Upper lobe of left lung (tissue), 4 donors: ENCODE results near the gene SLC6A3.

ENCODE experiments used
- CTCF ChIP-seq, 6 experiments: fragments of 450-650 bp in 4 of 6; fragments of 200-600 bp in 2 of 6; sonication (generic) in 2 of 6; IDR thresholded peaks; one replicate each; pipeline ENCODE4 v1.5.1; 2016 to 2019; ENCODE audit warnings: antibody characterized with exemption in 6 of 6
- POLR2A ChIP-seq, 4 donors: fragments of 450-650 bp; IDR thresholded peaks; one replicate each; pipeline ENCODE4 v1.5.1; 2016 to 2017; ENCODE audit warnings: antibody characterized with exemption in 4 of 4, mild to moderate bottlenecking in 2 of 4
- POLR2AphosphoS5 ChIP-seq, 2 donors: sonication (generic); formaldehyde crosslinking; IDR thresholded peaks; one replicate each; pipeline ENCODE4 v1.5.1; 2017; ENCODE audit warnings: antibody characterized with exemption in 2 of 2

DNA sequence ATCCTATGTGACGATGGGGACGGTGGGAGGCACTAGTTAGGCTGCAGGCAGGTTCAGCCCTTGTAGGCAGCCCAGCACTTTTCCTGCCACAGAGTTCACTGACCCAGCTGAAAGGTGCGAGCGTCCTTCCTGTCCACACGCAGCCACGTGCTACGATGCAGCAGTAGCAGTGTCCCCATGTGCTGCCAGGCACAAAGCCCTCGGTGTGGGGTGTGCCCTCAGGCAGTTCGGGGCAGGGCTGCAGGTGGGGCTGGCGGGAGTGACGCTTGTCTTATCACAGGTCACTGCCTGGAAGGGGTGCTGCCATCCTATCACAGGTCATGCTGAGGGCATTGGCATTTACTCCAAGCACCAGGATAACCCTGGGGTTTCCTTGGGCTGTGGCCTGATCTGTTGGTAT is 53.5 kb downstream of the SLC6A3 start:
- TF ChIP-seq CTCF (IDR thresholded peaks at IDR 0.05), result no peak
- TF ChIP-seq POLR2A (IDR thresholded peaks at IDR 0.05), result no peak
- TF ChIP-seq POLR2AphosphoS5 (IDR thresholded peaks at IDR 0.05), result no peak
